GM13977 (cell line): ENCODE results near the gene MLYCD.

Experiments
- DNase-seq: peaks from one replicate; pipeline ENCODE4 v3.0.0; 2012; ENCODE audit warnings: low spot score
- CTCF ChIP-seq: IDR thresholded peaks from 2 replicates; pipeline ENCODE4 v1.5.1; 2012; ENCODE audit warnings: mild to moderate bottlenecking, control low read depth; ENCODE audit not compliant: insufficient read depth; ENCODE audit errors: extremely low read depth, missing control alignments
- in situ Hi-C: fragments of 300-500 bp; cut with MboI; formaldehyde crosslinking; loops from one replicate; pipeline ENCODE4 v1.12.0; 2022; ENCODE audit warnings: low sequenced_read_pairs, low pct_unique_long_range_greater_than_20kb, mixed read lengths, inconsistent platforms; ENCODE audit not compliant: unreplicated experiment

The MLYCD gene

GRCh38 chr16:83898463-83899271 is at the start of gene MLYCD:
MLYCD (plus strand) TSS chr16:83899115; CDS start chr16:83899145, 30 bp downstream.
- TF ChIP-seq CTCF: no peak

GRCh38 chr16:83849421-83849820 is 49.5 kb upstream of the MLYCD start:
- in situ Hi-C loops: no loop called here
- no peak for TF ChIP-seq CTCF

More at GRCh38 chr16:83898463-83899271, at the start of gene MLYCD:
- in situ Hi-C loops: no loop called here
- peak; percentile 97 for DNase-seq

DNA sequence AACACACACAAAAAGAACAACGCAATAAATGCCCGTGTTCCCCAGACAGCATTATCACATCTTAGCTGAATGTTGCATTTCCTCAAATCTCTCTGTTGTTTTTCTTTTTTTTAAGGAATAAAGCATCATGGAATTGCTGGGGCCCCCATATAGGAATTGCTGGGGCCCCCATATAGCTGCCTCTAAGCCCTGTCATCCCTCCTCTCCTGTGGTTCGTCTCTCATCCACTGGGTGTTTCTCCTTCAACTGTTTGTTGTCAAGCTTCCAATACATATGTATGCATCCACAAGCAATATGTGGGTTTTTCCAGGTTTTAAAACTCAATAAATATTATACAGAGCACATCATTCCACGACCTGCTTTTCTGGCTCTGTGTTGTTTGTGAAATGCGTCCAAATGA is 48.0 kb upstream of the MLYCD start:
- in situ Hi-C loops: no loop called here
- DNase-seq: no peak
- no peak for TF ChIP-seq CTCF

More at GRCh38 chr16:83849421-83849820, 49.5 kb upstream of the MLYCD start:
- no peak for DNase-seq

- TF ChIP-seq CTCF: no peak
- peak; percentile 2 for DNase-seq
- in situ Hi-C loops: no loop called here
Measured at GRCh38 chr16:83851473-83851872, 47.4 kb upstream of the MLYCD start.

DNA sequence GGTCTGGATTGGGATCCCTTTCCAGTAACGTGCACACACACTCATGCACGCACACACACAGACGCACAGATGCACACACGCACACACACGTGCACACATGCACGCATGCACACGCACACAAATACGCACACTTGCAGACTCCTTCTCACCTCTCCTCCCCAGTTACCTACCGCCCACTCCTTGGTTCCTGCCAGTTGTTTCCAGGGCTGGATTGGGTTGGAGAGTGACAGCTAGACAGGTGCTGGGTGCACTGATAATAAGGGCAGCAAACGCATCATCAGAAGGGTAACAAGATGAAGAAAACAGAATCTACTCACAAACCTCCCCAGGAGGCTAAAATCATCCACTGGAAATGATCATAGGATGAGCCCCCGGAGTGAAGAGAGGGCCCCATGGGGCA is 46.1 kb upstream of the MLYCD start:
- DNase-seq: no peak
- TF ChIP-seq CTCF: no peak
- in situ Hi-C loops: no loop called here

GRCh38 chr16:83853834-83854233 is 45.1 kb upstream of the MLYCD start:
- DNase-seq: no peak
- in situ Hi-C loops: no loop called here

More at GRCh38 chr16:83853834-83854233, 45.1 kb upstream of the MLYCD start:
- TF ChIP-seq CTCF: no peak
